ENCODE measurements around the gene COPE. TPM values are rescaled to one million over a fixed set of nuclear protein-coding genes. Genes with fewer than 3 reads are reported as not detected.

COPE gene
- total and polyA plus RNA-seq, 2 of the 4 experiments (the other 2 are of a cell fraction): 347 to 461 TPM

DNA sequence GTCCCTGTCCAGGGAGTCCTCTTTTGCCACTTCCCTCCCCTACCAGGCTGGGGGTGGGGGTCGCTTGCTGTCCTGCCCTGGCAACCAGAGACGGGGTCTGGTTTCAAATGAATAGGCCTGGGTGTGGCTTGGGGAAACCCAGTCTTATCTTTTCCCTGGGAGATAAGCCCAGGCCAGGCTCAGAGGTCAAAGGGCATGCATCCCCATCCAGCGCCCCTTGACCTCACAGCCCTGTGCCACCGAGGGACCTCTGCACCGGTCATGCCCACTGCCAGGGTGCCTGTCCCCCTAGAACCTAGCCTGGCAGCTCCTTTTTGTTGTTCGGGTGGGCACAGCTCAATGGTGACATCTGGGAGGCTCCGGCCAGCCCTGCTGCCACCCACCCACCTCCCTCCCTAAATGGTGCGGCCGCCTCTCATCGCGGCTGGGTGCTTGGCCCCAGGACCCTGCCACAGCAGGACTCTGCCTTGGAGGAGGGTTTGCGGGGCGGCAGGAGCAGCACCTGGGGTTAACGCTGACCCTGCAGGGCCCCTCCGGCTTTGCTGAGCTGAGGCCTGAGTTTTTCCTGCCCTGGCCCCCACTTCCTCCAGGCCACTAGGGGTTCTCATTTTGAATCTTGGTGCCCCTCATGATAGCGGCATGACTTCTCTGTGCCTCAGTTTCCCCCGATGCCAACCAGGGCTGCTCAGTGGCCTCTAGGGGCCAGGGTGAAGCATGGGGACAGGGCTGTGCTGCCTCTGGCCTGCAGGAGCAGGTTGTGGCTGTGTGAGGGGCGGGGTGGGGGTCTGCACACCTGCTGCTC lies 20.4 kb downstream of the COPE start:
- peaks cover 33% of the 10 kb centered on the region for H3K36me3 ChIP-seq (ENCODE audit: control insufficient read depth, insufficient read depth, low read length)
- no peaks in the 10 kb centered on the region for H3K9me1 ChIP-seq (ENCODE audit: insufficient read depth, low read length)
- no peak overlapping the region for H3K23ac ChIP-seq (ENCODE audit: low read depth, low read length)
- no peak overlapping the region for H2BK15ac ChIP-seq (ENCODE audit: low read depth, low read length)
- no peak overlapping the region for H3K4me2 ChIP-seq (ENCODE audit: low read depth, low read length)
- peaks cover 8% of the 10 kb centered on the region; the same call in 1 of the 2 replicates for H3K4me1 ChIP-seq (ENCODE audit: control insufficient read depth, insufficient read depth, low read length)
- H2AK9ac ChIP-seq (replicated peaks; ENCODE audit: low read depth, low read length, poor library complexity): no peak overlapping the region
- no peak overlapping the region for H3K14ac ChIP-seq (replicated peaks; ENCODE audit: low read depth, low read length)
- ChIA-PET CTCF (no interaction called here), POLR2A (ENCODE audit: unreplicated experiment) (interaction anchor here (1.0 kb wide), 1 partner anchor 21 kb away, joined by 3 read pairs; the partner anchor contains the start of genes COPE and DDX49)
- ATAC-seq (ENCODE audit: low read depth) (no peak), DNase-seq (no peak)
- no peak overlapping the region for H4K8ac ChIP-seq (ENCODE audit: low read depth in 2 of 2, low read length in 2 of 2)
- peaks cover 7% of the 10 kb centered on the region; the same call in 1 of the 2 replicates for H3K27me3 ChIP-seq (ENCODE audit: control insufficient read depth, insufficient read depth, low read length)
- peaks cover 28% of the 10 kb centered on the region for H4K20me1 ChIP-seq (ENCODE audit: insufficient read depth, low read length)
- intact Hi-C loops (cut with micrococcal nuclease): no loop called here
- H2AFZ ChIP-seq (replicated peaks; ENCODE audit: low read length, poor library complexity): no peak overlapping the region
- H4K5ac ChIP-seq (ENCODE audit: low read depth, low read length): no peak overlapping the region
- no peak overlapping the region for H2BK5ac ChIP-seq (ENCODE audit: low read depth, low read length, poor library complexity, severe bottlenecking)
- no peak overlapping the region for H2BK120ac ChIP-seq (ENCODE audit: low read depth, low read length)
- TF ChIP-seq, protein P1, sequence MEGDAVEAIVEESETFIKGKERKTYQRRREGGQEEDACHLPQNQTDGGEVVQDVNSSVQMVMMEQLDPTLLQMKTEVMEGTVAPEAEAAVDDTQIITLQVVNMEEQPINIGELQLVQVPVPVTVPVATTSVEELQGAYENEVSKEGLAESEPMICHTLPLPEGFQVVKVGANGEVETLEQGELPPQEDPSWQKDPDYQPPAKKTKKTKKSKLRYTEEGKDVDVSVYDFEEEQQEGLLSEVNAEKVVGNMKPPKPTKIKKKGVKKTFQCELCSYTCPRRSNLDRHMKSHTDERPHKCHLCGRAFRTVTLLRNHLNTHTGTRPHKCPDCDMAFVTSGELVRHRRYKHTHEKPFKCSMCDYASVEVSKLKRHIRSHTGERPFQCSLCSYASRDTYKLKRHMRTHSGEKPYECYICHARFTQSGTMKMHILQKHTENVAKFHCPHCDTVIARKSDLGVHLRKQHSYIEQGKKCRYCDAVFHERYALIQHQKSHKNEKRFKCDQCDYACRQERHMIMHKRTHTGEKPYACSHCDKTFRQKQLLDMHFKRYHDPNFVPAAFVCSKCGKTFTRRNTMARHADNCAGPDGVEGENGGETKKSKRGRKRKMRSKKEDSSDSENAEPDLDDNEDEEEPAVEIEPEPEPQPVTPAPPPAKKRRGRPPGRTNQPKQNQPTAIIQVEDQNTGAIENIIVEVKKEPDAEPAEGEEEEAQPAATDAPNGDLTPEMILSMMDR (conservative IDR thresholded peaks at IDR 0.05; ENCODE audit: low read depth, low read length): no peak
- TF ChIP-seq POLR2A (IDR thresholded peaks at IDR 0.05; ENCODE audit: low read depth, low read length): no peak
- TF ChIP-seq MAFK (IDR thresholded peaks at IDR 0.05; ENCODE audit: low read depth, low read length): no peak
- no peak for TF ChIP-seq NFE2L2 (IDR thresholded peaks at IDR 0.05; ENCODE audit: low read depth, low read length)
- no peak for TF ChIP-seq RCOR1 (IDR thresholded peaks at IDR 0.05; ENCODE audit: insufficient replicate concordance, low read length)
- TF ChIP-seq, protein P2, sequence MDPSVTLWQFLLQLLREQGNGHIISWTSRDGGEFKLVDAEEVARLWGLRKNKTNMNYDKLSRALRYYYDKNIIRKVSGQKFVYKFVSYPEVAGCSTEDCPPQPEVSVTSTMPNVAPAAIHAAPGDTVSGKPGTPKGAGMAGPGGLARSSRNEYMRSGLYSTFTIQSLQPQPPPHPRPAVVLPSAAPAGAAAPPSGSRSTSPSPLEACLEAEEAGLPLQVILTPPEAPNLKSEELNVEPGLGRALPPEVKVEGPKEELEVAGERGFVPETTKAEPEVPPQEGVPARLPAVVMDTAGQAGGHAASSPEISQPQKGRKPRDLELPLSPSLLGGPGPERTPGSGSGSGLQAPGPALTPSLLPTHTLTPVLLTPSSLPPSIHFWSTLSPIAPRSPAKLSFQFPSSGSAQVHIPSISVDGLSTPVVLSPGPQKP (IDR thresholded peaks at IDR 0.05; ENCODE audit: borderline replicate concordance, low read depth, low read length): no peak
- TF ChIP-seq FOS (IDR thresholded peaks at IDR 0.05; ENCODE audit: low read depth, low read length): no peak
- 88% methylated on average over 5 of the region's 18 CpGs; no CpG with 5 or more reads in 1 of the 2 experiments for WGBS, 2 experiments (ENCODE audit: extremely low coverage in 2 of 2, insufficient read length in 1 of 2)
- no peak overlapping the region for H2AK5ac ChIP-seq (ENCODE audit: low read depth, low read length)
- no peak overlapping the region for H3K56ac ChIP-seq (ENCODE audit: extremely low read depth, insufficient read depth, low read length)
- dilution Hi-C loops (cut with HindIII; ENCODE audit: low sequenced_read_pairs, unreplicated experiment): no loop called here
- no peaks in the 10 kb centered on the region for H3K9me3 ChIP-seq (ENCODE audit: control insufficient read depth, insufficient read depth, low read length)
- H3K9ac ChIP-seq (ENCODE audit: low read depth, low read length): no peak overlapping the region
- no peak overlapping the region for H3K27ac ChIP-seq (ENCODE audit: insufficient read depth, low read length)
- H3K18ac ChIP-seq (ENCODE audit: low read depth, low read length): no peak overlapping the region
- peaks cover 0 to 3% of the 10 kb centered on the region in 2 experiments; a peak in 1 of 4 replicates for H3K79me1 ChIP-seq (ENCODE audit: low read depth in 1 of 2, low read length in 2 of 2)
- no peak overlapping the region for H2BK20ac ChIP-seq (ENCODE audit: low read depth, low read length)
- BruUV-seq (replicated peaks): no TSS peak
- H3K4ac ChIP-seq (ENCODE audit: low read depth, low read length): no peak overlapping the region
- no peak overlapping the region for H4K91ac ChIP-seq (ENCODE audit: insufficient read depth, low read depth, low read length)
- H3K4me3 ChIP-seq (ENCODE audit: insufficient read depth, low read depth, low read length): no peak overlapping the region
- in situ Hi-C loops (cut with MboI; ENCODE audit: low sequenced_read_pairs): no loop called here
